Thymus (tissue), 11 donors: ENCODE measurements around the gene GOLGA8A. TPM values are rescaled to one million over a fixed set of nuclear protein-coding genes. Genes with fewer than 3 reads are reported as not detected.
"Not testable (repeated sequence)": the region's sequence is repeated elsewhere in the genome, so short reads cannot be mapped to it uniquely, and the experiment has no call there.

Experiments
- DNase-seq, 9 donors: peaks; one replicate each; pipeline ENCODE4 v3.0.0-alpha.2; 2013; ENCODE audit warnings: low spot score in 9 of 9, low read depth in 6 of 9, missing footprints in 1 of 9
- H3K27ac ChIP-seq, 2 donors: one replicate each; pipeline ENCODE4 v1.5.1; 2013; ENCODE audit warnings: control low read depth in 1 of 2, low read depth in 1 of 2, low read length in 1 of 2, mild to moderate bottlenecking in 1 of 2, moderate library complexity in 1 of 2
- H3K27me3 ChIP-seq, 2 donors: one replicate each; pipeline ENCODE4 v1.5.1; 2013; ENCODE audit warnings: low read length in 1 of 2; ENCODE audit not compliant: control insufficient read depth in 2 of 2, insufficient read depth in 1 of 2
- H3K36me3 ChIP-seq, 2 donors: one replicate each; pipeline ENCODE4 v1.5.1; 2013; ENCODE audit warnings: low read length in 1 of 2, mild to moderate bottlenecking in 1 of 2, moderate library complexity in 1 of 2; ENCODE audit not compliant: control insufficient read depth in 2 of 2, insufficient read depth in 2 of 2
- H3K4me1 ChIP-seq, 2 donors: one replicate each; pipeline ENCODE4 v1.5.1; 2013; ENCODE audit warnings: low read length in 2 of 2; ENCODE audit not compliant: control insufficient read depth in 2 of 2, insufficient read depth in 2 of 2
- H3K4me3 ChIP-seq, 2 donors: one replicate each; pipeline ENCODE4 v1.5.1; 2013; ENCODE audit warnings: low read length in 2 of 2, control low read depth in 1 of 2, mild to moderate bottlenecking in 1 of 2
- H3K9me3 ChIP-seq, 2 donors: one replicate each; pipeline ENCODE4 v1.5.1; 2013; ENCODE audit warnings: low read length in 1 of 2, mild to moderate bottlenecking in 1 of 2; ENCODE audit not compliant: control insufficient read depth in 2 of 2, insufficient read depth in 1 of 2
- WGBS: extraction: QIAGEN DNeasy Blood & Tissue Kit; methylation state at CpG from one replicate; pipeline ENCODE4 v1.1.7; 2013; 5-methylcytosine and 5-hydroxymethylcytosine counted together
- polyA plus RNA-seq: library from polyadenylated mRNA; stranded (reverse); fragments of 200-250 nt; gene quantifications from one replicate; pipeline ENCODE4 v1.2.3, GENCODE V29; 2013
- total RNA-seq: library from RNA; stranded (reverse); fragments of 120-200 nt; gene quantifications from one replicate; pipeline ENCODE4 v1.2.4, GENCODE V29; 2013
- donor health status: healthy.

GOLGA8A gene
- total and polyA plus RNA-seq, 2 donors = 13.8 to 74.7 TPM

GRCh38 chr15:34456658-34457057 is 19.1 kb upstream of the GOLGA8A start:
- H3K4me3 ChIP-seq = no peak overlapping the region
- H3K4me1 ChIP-seq = no peaks in the 10 kb centered on the region
- H3K9me3 ChIP-seq = no peaks in the 10 kb centered on the region
- no peak for DNase-seq
- no peaks in the 10 kb centered on the region for H3K36me3 ChIP-seq
- H3K27ac ChIP-seq = no peak overlapping the region
- WGBS = 92% methylated on average over 9 of the region's 9 CpGs
- H3K27me3 ChIP-seq = no peaks in the 10 kb centered on the region

DNA sequence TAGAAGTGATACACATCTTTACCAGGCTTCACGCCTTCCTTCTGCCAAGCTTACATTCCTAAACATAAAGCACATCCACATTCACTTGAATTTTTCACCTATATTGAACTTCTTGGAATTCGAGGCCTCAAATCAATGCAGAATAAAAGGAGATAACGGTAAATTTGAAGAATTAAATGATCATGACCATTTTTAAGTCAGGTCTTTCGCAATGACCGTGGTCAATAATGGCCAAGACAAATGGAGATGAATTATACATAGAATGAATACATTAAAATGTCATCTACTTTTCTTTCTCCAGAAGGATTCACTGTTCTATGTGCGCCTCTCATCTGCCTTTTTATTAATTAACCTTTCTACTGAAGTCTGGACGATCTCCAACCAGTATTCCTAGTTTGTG is 5.3 kb upstream of the GOLGA8A start:
- 96% methylated on average over 7 of the region's 7 CpGs for WGBS
- H3K9me3 ChIP-seq = no peaks in the 10 kb centered on the region
- no peak overlapping the region for H3K4me3 ChIP-seq
- no peaks in the 10 kb centered on the region for H3K4me1 ChIP-seq
- H3K36me3 ChIP-seq = no peaks in the 10 kb centered on the region
- H3K27ac ChIP-seq = no peak overlapping the region
- H3K27me3 ChIP-seq = peaks cover 0 to 6% of the 10 kb centered on the region in 2 donors
- DNase-seq = no peak

DNA sequence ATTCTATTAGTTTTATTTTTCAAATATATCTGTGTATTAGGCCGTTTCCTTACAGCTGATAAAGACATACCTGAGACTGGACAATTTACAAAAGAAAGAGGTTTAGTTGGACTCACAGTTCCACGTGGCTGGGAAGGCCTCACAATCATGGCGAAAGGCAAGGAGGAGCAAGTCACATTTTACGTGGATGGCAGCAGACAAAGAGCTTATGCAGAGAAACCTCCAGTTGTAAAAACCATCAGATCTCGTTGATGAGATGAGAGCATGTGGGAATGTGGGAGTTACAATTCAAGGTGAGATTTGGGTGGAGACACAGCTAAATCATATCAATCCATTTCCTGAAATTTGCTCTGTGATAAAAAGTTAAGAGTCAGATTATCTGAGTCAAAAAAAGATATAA is 2.3 kb upstream of the GOLGA8A start:
- Histone ChIP-seq H3K36me3 (no peaks in the 10 kb centered on the region), H3K27ac (no peak overlapping the region), H3K9me3 (no peaks in the 10 kb centered on the region), H3K4me1 (peaks cover 0 to 6% of the 10 kb centered on the region in 2 donors), H3K4me3 (no peak overlapping the region), H3K27me3 (peaks cover 0 to 26% of the 10 kb centered on the region in 2 donors)
- DNase-seq = no peak
- 90% methylated on average over 5 of the region's 5 CpGs for WGBS

- no peaks in the 10 kb centered on the region for H3K9me3 ChIP-seq
- H3K27me3 ChIP-seq = peaks cover 0 to 26% of the 10 kb centered on the region in 2 donors
- WGBS = 2% methylated on average over 69 of the region's 70 CpGs
- H3K4me3 ChIP-seq = peak overlapping the region; percentile 21 to 35
- peak in 4 of 9 donors; percentile 18 to 49 (median 24) for DNase-seq
- H3K36me3 ChIP-seq = no peaks in the 10 kb centered on the region
- peaks cover 0 to 6% of the 10 kb centered on the region in 2 donors for H3K4me1 ChIP-seq
- no peak overlapping the region for H3K27ac ChIP-seq
Observed at GRCh38 chr15:34436956-34437442, 609 bp downstream of the GOLGA8A start.

GRCh38 chr15:34436126-34436955 is 1.3 kb downstream of the GOLGA8A start:
- H3K36me3 ChIP-seq = no peaks in the 10 kb centered on the region
- WGBS = 7% methylated on average over 31 of the region's 31 CpGs

DNA sequence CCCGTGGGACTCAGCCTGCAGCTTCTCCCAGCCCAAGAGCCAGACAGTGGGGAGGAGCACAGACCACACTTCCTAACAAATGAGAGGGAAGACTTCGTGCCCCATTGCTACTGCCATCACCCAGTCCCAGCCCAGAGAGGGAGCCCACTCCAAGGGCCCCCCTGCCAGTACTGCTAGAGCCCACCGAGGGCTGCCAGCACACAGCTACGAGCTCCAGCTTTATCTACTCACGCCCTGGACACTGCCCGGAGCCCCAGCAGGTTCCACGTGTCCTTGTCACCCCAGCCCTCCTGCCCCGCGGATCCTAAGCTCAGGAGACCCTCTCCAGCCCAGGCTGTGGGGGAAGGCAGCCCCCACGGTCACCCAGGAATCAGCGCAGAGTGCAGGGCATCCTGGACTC is 1.9 kb downstream of the GOLGA8A start:
- no peaks in the 10 kb centered on the region for H3K36me3 ChIP-seq
- peaks cover 0 to 24% of the 10 kb centered on the region in 2 donors for H3K27me3 ChIP-seq
- no peak for DNase-seq
- H3K4me1 ChIP-seq = peaks cover 0 to 6% of the 10 kb centered on the region in 2 donors
- no peaks in the 10 kb centered on the region for H3K9me3 ChIP-seq
- no peak overlapping the region for H3K4me3 ChIP-seq
- H3K27ac ChIP-seq = no peak overlapping the region
- 86% methylated on average over 11 of the region's 11 CpGs for WGBS

More at GRCh38 chr15:34436126-34436955, 1.3 kb downstream of the GOLGA8A start:
- H3K27me3 ChIP-seq = peaks cover 0 to 26% of the 10 kb centered on the region in 2 donors
- H3K27ac ChIP-seq = no peak overlapping the region
- no peaks in the 10 kb centered on the region for H3K9me3 ChIP-seq
- H3K4me1 ChIP-seq = peaks cover 0 to 6% of the 10 kb centered on the region in 2 donors
- peak overlapping the region; percentile 21 to 35 for H3K4me3 ChIP-seq
- DNase-seq = peak in 4 of 9 donors; percentile 4 to 24 (median 10)

GRCh38 chr15:34434627-34435305 is 2.8 kb downstream of the GOLGA8A start:
- WGBS = 94% methylated on average over 20 of the region's 20 CpGs
- Histone ChIP-seq H3K27ac (no peak overlapping the region), H3K4me3 (no peak overlapping the region), H3K4me1 (peaks cover 0 to 6% of the 10 kb centered on the region in 2 donors), H3K36me3 (no peaks in the 10 kb centered on the region), H3K27me3 (peaks cover 0 to 22% of the 10 kb centered on the region in 2 donors), H3K9me3 (no peaks in the 10 kb centered on the region)
- DNase-seq = no peak

- not testable (repeated sequence) for H3K36me3 ChIP-seq, DNase-seq
- 92% methylated on average over 10 of the region's 11 CpGs for WGBS
Observed at GRCh38 chr15:34433956-34434626, 3.5 kb downstream of the GOLGA8A start.

More at GRCh38 chr15:34433956-34434626, 3.5 kb downstream of the GOLGA8A start:
- H3K9me3 ChIP-seq, H3K27ac ChIP-seq, H3K4me1 ChIP-seq, H3K4me3 ChIP-seq: not testable (repeated sequence)
- H3K27me3 ChIP-seq = peaks cover 0 to 22% of the 10 kb centered on the region in 2 donors
